Measurements from ENCODE around the gene STK38L.

STK38L gene

GRCh38 chr12:27243804-27244688, at the start of gene STK38L:
Gene STK38L, plus strand, starts transcription at chr12:27244286. Its CDS starts 53,435 bp downstream, at chr12:27297721.
- DNase-seq, result peak; percentile 98

GRCh38 chr12:27194644-27195043, 49.4 kb upstream of the STK38L start:
- DNase-seq, result no peak

DNA sequence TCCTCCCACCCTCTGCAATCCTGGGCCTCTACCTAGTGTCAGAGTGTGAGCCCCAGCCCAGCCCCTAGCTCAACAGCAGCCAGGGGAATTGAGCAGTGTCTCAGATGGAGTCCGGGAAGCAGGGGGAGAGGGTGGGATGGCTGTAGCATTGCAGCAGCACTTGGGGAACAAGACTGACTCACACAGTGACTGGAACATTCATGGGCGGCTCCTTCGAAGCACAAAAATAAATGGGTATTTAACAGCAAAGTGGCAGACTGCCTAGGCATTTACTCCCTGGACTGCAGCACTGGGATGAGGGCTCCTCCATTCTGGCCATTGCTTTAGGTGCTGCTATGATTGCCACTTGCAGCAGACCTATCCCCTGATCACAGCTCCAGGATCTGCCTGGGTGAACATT, 46.0 kb upstream of the STK38L start:
- DNase-seq, result no peak

GRCh38 chr12:27199638-27200300, 44.3 kb upstream of the STK38L start:
- no peak for DNase-seq

GRCh38 chr12:27201169-27201568, 42.9 kb upstream of the STK38L start:
- no peak for DNase-seq

DNA sequence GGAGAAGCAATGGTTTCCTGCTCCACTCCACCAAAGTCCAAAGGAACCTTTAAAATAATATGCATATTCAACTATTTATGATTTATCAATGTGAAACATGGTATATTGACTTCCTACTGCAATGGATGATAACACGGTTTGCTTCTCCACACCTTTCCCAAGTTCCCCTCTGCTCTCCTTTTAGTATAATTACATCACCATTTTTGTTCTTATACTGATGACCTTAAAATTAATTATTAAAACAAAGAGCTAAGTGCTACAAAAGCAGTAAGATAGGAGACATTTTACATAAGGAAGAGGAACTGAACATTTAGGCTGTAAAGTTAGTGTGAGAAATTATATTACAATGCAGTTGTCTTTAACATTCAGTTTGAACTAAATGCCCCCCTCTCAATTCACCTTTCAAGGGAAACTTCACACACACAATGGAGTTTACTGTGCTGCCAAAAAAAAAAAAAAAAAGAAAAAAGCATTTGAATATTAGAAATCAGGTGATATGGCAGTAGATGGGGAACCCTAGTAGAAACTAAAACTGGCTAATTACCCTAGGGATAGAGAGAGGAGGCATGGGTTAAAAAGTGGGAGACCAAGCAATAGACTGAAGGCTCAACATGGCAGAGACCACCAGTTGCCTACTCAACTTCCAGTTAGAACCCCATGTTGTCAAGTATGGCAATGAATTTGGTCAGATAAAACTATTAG, 37.1 kb upstream of the STK38L start:
- DNase-seq, result no peak

GRCh38 chr12:27207615-27208413, 36.3 kb upstream of the STK38L start:
- DNase-seq, result peak; percentile 61

GRCh38 chr12:27208414-27208750, 35.7 kb upstream of the STK38L start:
- no peak for DNase-seq

GRCh38 chr12:27209257-27209910, 34.7 kb upstream of the STK38L start:
- DNase-seq, result no peak

GRCh38 chr12:27210187-27210586, 33.9 kb upstream of the STK38L start:
- DNase-seq, result no peak

DNA sequence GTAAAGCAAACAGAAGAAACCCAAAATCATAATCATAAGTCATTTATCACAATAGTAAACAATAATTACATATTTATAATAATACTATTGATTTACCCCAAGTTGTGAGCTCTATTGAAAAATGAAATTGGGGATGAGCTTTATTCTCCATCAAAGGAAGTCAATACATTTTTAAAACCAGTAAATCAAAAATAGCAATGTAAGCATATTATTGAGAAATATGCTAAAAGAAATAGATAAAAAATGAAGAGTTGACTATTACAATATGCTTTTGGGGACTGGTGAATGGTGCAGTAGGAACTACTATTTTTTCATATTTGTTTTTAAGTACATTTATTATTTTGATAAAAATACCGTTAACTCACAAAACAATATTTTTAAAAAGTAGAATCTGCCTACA, 31.2 kb upstream of the STK38L start:
- DNase-seq, result no peak

DNA sequence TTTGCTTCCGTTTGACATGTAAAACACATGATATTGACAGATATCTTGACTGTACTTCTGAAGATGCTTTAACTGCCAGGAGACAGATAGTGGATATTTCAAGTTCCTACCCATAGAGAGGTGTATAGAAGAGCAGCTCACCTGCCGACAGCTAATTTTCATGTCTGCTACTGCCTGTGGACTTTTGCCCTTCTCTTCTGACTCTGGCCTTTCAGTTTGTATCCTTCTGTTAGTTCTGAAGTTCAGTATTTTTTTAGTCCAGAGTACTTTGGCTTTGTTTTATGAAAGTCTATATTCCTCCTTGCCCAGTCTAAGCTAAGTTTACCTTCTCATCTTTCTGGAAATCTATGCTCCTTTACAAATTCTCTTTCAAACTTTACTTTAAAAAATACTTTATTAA, 30.8 kb upstream of the STK38L start:
- DNase-seq, result no peak

GRCh38 chr12:27213830-27214787, 30.0 kb upstream of the STK38L start:
- DNase-seq, result no peak

GRCh38 chr12:27217590-27217989, 26.5 kb upstream of the STK38L start:
- no peak for DNase-seq

DNA sequence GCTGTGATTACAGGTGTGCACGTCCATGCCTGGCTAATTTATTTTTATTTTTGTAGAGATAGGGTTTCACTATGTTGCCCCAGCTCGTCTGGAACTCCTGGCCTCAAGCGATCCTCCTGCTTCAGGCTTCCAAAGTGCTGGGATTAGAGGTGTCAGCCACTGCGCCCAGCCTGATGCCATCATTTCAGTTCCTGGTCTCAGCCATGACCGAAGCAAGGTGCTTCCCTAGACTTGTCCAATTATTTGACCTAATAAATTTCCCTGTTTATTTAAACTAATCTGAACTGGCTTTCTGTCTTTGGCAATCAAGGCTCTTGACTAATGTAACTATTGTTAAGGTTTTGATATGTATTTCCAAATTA, 24.4 kb upstream of the STK38L start:
- DNase-seq, result no peak

DNA sequence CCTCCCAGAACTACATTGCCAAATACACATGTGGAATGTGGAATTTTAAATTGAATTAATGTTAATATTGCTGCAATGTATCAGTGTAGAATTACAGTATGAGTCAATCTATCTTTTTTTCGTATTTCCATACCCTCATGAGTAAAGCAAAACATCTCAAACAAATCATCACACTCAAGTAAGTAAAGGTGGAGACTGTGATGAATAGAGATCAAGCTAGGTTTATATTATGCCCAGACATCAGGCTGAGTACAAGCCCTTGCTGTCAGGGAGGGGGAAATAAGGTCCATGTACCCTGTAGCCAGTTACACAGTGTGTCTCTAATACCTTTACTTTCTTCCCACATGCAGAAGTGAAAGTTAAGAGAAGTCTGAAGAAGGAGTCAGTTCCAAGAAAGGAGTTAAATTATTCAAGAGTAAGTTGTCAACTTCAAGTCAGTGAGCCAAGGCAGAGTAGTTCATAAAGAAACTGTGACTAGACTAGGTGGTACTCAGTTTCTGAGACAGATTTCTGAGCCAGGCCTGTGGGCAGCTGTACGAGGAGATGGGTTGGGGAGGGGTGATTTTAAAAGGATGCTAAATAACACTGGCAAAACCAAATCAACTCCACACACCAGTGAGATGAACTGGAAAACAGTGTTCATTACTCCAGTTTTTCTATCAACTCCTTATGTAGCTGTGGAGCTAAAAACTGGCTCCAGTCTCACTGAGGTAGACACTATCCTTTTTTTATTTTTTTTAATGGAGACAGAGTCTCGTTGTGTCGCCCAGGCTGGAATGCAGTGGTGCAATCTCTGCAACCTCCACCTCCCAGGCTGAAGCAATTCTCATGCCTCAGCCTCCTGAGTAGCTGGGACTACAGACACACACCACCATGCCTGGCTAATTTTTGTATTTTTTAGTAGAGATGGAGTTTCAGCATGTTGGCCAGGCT, 23.8 kb upstream of the STK38L start:
- peak; percentile 22 for DNase-seq

- no peak for DNase-seq
Observed at GRCh38 chr12:27220988-27221345, 23.1 kb upstream of the STK38L start.

- no peak for DNase-seq
Observed at GRCh38 chr12:27221625-27222387, 22.3 kb upstream of the STK38L start.

DNA sequence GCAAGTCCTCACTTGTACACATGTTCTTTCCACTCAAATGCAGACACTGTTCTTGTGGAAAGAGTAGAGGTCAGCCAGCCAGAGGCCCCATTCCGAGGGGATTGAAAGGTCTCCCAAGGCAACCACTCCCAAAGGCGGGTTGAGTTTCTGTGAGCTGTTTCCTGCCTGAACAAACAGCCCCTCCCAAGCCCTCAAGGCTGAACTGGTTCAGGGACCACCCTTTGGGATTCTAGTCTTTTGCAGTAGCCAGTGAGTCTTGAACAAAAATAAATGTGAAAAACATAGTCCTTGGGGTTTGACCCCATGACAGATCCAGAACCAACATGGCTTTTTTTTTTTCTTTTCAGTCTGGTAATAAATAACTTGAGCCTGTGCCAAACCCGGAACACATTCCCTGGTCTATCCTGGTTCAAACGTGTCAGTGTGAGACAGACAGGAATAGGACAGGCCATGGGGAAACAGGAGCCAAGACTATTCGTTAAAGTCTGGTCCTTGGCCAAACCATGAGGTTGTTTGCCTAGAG, 17.6 kb upstream of the STK38L start:
- no peak for DNase-seq
